ENCODE data around the gene ERGIC1. TPM values are rescaled to one million over a fixed set of nuclear protein-coding genes. Genes with fewer than 3 reads are reported as not detected.
A peak's percentile ranks its signal among the peaks of the same experiment; 100 is the strongest.

Gene ERGIC1
- total RNA-seq, 1 donor from 2014 or later = 131 TPM

- DNase-seq (ENCODE audit: low read depth) (no peak), FAIRE-seq (no peak)
- Mint-ChIP-seq H3K4me1 (ENCODE audit: low read depth, unreplicated experiment) (peaks cover 28% of the 10 kb centered on the region), H3K4me3 (ENCODE audit: unreplicated experiment) (no peak overlapping the region), H3K27me3 (ENCODE audit: low read depth, unreplicated experiment) (no peaks in the 10 kb centered on the region), H3K36me3 (ENCODE audit: low read depth, unreplicated experiment) (peaks cover 17% of the 10 kb centered on the region), H3K27ac (ENCODE audit: unreplicated experiment) (no peak overlapping the region), H3K9me3 (ENCODE audit: unreplicated experiment) (no peaks in the 10 kb centered on the region)
- H2AFZ ChIP-seq (ENCODE audit: low read depth, low read length) = no peak overlapping the region
- no peak overlapping the region for H3K4me3 ChIP-seq (ENCODE audit: insufficient read depth, low read depth, low read length)
- no peak overlapping the region for H3K9ac ChIP-seq (ENCODE audit: low read length)
- no peak overlapping the region for H3K27ac ChIP-seq (ENCODE audit: low read depth, low read length)
- H3K36me3 ChIP-seq (ENCODE audit: insufficient read depth, low read length) = peaks cover 5% of the 10 kb centered on the region
- H4K20me1 ChIP-seq (ENCODE audit: insufficient read depth, low read length) = no peaks in the 10 kb centered on the region
- no peak overlapping the region for H3K4me2 ChIP-seq (ENCODE audit: low read length)
- peaks cover 2% of the 10 kb centered on the region for H3K9me3 ChIP-seq (ENCODE audit: insufficient read depth, low read depth, low read length)
- H3K79me2 ChIP-seq (ENCODE audit: insufficient read depth, low read length) = peaks cover 7% of the 10 kb centered on the region
- TF ChIP-seq EZH2 (IDR thresholded peaks at IDR 0.05; ENCODE audit: insufficient read depth, low read length) (no peak), CTCF (IDR thresholded peaks at IDR 0.05; ENCODE audit: insufficient read depth, low read depth, low read length) (no peak)
- H3K27me3 ChIP-seq (ENCODE audit: insufficient read depth, low read length) = no peaks in the 10 kb centered on the region
- peaks cover 66% of the 10 kb centered on the region for H3K4me1 ChIP-seq (ENCODE audit: insufficient read depth, low read length)
Measured at GRCh38 chr5:172908662-172909061, 74.6 kb downstream of the ERGIC1 start.

DNA sequence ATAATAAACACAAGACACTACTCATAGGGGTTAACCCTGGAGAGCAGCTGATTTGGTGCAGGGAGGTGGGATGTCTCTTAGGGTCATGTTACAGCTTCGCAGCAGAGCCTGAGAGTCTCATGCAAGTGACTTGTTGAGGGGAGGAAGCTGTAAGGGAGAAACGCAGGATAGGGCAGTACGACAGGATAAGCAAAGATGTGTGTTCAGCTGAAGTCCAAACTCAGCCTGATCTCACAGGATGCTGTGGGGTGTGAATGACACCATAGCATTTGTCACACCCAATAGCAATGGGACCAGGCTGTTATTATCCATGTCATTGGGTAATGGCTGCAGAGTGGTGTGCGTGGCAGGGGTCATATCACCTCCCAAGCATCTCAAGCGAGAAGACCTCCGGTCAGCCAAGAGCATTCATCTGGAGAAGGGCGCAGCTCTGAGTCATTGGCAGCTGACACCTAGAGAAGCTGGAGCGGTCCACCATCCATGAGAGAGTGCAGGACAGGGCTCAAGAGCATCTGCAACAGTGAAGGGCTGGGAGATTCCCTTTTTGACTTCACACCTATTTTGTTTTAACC lies 76.0 kb downstream of the ERGIC1 start:
- Histone ChIP-seq H3K4me2 (ENCODE audit: low read length) (peak overlapping the region; percentile 2), H3K36me3 (ENCODE audit: insufficient read depth, low read length) (peaks cover 8% of the 10 kb centered on the region), H3K27ac (ENCODE audit: low read depth, low read length) (peak overlapping the region; percentile 89), H3K4me1 (ENCODE audit: insufficient read depth, low read length) (peaks cover 52% of the 10 kb centered on the region), H4K20me1 (ENCODE audit: insufficient read depth, low read length) (no peaks in the 10 kb centered on the region), H3K4me3 (ENCODE audit: insufficient read depth, low read depth, low read length) (no peak overlapping the region), H2AFZ (ENCODE audit: low read depth, low read length) (no peak overlapping the region), H3K79me2 (ENCODE audit: insufficient read depth, low read length) (peaks cover 7% of the 10 kb centered on the region), H3K27me3 (ENCODE audit: insufficient read depth, low read length) (no peaks in the 10 kb centered on the region), H3K9me3 (ENCODE audit: insufficient read depth, low read depth, low read length) (peaks cover 2% of the 10 kb centered on the region), H3K9ac (ENCODE audit: low read length) (peak overlapping the region; percentile 41)
- Mint-ChIP-seq H3K36me3 (ENCODE audit: low read depth, unreplicated experiment) (peaks cover 18% of the 10 kb centered on the region), H3K4me3 (ENCODE audit: unreplicated experiment) (no peak overlapping the region), H3K27ac (ENCODE audit: unreplicated experiment) (no peak overlapping the region), H3K27me3 (ENCODE audit: low read depth, unreplicated experiment) (no peaks in the 10 kb centered on the region), H3K4me1 (ENCODE audit: low read depth, unreplicated experiment) (peaks cover 16% of the 10 kb centered on the region), H3K9me3 (ENCODE audit: unreplicated experiment) (no peaks in the 10 kb centered on the region)
- no peak for TF ChIP-seq EZH2 (IDR thresholded peaks at IDR 0.05; ENCODE audit: insufficient read depth, low read length)
- TF ChIP-seq CTCF (IDR thresholded peaks at IDR 0.05; ENCODE audit: insufficient read depth, low read depth, low read length) = no peak
- DNase-seq (ENCODE audit: low read depth) (peak; percentile 81), FAIRE-seq (peak; percentile 13)

Data from astrocyte (in vitro differentiated cells and primary cell).